Left lung (tissue), 10 donors: ENCODE measurements around the gene GAK. TPM values are rescaled to one million over a fixed set of nuclear protein-coding genes. Genes with fewer than 3 reads are reported as not detected.

ENCODE experiments used
- ATAC-seq: fragments of 200-7000 bp; cut with Tn5 transposase; one replicate; pipeline ENCODE4 v1.9.1; 2020; ENCODE audit warnings: moderate library complexity
- DNase-seq, 4 donors: peaks; one replicate each; pipeline ENCODE4 v3.0.0-alpha.2; 2013 to 2020
- H3K27ac ChIP-seq, 2 donors: fragments of 200-600 bp; sonication (generic) in 1 of 2; one replicate each; pipeline versions ENCODE4 v1.5.0 to v1.8.0; 2020 to 2021
- H3K27me3 ChIP-seq, 2 donors: fragments of 200-600 bp; sonication (generic) in 1 of 2; one replicate each; pipeline versions ENCODE4 v1.5.0 to v1.8.0; 2020 to 2021
- H3K36me3 ChIP-seq, 2 donors: fragments of 200-600 bp; sonication (generic) in 1 of 2; one replicate each; pipeline versions ENCODE4 v1.5.0 to v1.8.0; 2020 to 2021
- H3K4me1 ChIP-seq, 2 donors: fragments of 200-600 bp; one replicate each; pipeline ENCODE4 v1.8.0; 2021
- H3K4me3 ChIP-seq, 2 donors: fragments of 200-600 bp; sonication (generic) in 1 of 2; one replicate each; pipeline versions ENCODE4 v1.5.0 to v1.8.0; 2020 to 2021; ENCODE audit warnings: mild to moderate bottlenecking in 1 of 2
- H3K9me3 ChIP-seq, 2 donors: fragments of 200-600 bp; sonication (generic) in 1 of 2; one replicate each; pipeline versions ENCODE4 v1.5.0 to v1.8.0; 2020 to 2021
- CTCF ChIP-seq, 2 donors: fragments of 200-600 bp; sonication (generic) in 1 of 2; IDR thresholded peaks; one replicate each; pipeline versions ENCODE4 v1.5.0 to v1.8.0; 2021; ENCODE audit warnings: antibody characterized with exemption in 2 of 2
- intact Hi-C, 2 donors: fragments of 100-400 bp; cut with DNase I; formaldehyde crosslinking; loops; one replicate each; pipeline versions ENCODE4 v1.11.2 to v1.14.2; 2022
- polyA plus RNA-seq, 6 donors: library from polyadenylated mRNA; unstranded; fragments of 120-200 nt; gene quantifications; one replicate each; pipeline ENCODE4 v1.2.1, GENCODE V29; 2013; ENCODE audit not compliant: insufficient read length in 6 of 6
- total RNA-seq, 2 donors: library from RNA; stranded (reverse); fragmentation: NEBNext Ultra II Directional; extraction: Animal tissue kit (Norgen Biotek cat#: 25700); gene quantifications; one replicate each; pipeline ENCODE4 v1.2.1, GENCODE V29; 2021
- donor health status: DM: no; HTN: yes; CAD: no.
- donor health status: DM: no; HTN: no; CAD: no.

The GAK gene
- total and polyA plus RNA-seq, 8 donors: 42.7 to 121 (median 50.3) TPM

DNA sequence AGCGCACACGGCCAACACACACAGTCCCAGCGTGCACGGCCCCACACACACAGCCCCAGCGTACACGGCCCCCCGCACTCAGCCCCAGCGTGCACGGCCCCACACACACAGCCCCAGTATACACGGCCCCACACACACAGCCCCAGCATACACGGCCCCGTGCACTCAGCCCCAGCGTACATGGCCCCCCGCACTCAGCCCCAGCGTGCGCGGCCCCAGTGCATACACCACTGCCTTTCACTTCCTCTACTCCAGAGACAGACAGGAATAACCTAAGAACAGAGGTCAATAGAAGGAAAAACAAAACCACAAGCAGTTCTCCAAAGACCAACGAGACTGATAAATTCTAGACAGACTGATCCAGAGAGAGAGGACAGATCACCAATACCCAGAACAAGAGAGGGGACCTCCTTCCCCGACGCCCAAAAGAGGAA, 17.1 kb downstream of the GAK start:
- peaks cover 0 to 31% of the 10 kb centered on the region in 2 donors for H3K36me3 ChIP-seq
- peak overlapping the region in 1 of 2 donors; percentile 26 for H3K27ac ChIP-seq
- no peaks in the 10 kb centered on the region for H3K9me3 ChIP-seq
- ATAC-seq (peak; percentile 54), DNase-seq (peak in 2 of 4 donors; percentile 19 to 64)
- H3K4me1 ChIP-seq: peaks cover 4 to 35% of the 10 kb centered on the region in 2 donors
- intact Hi-C loops: no loop called here
- no peaks in the 10 kb centered on the region for H3K27me3 ChIP-seq
- H3K4me3 ChIP-seq: no peak overlapping the region
- TF ChIP-seq CTCF (IDR thresholded peaks at IDR 0.05): no peak

DNA sequence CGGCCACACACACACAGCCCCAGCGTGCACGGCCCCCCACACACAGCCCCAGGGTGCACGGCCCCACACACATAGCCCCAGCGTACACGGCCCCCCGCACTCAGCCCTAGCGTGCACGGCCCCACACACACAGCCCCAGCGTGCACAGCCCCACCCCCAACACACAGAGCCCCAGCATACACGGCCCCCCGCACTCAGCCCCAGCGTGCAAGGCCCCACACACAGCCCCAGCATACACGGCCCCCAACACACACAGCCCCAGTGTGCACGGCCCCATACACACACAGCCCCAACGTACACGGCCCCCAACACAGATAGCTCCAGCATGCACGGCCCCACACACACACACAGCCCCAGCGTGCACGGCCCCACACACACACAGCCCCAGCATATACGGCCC, 17.6 kb downstream of the GAK start:
- intact Hi-C loops: no loop called here
- DNase-seq (peak in 1 of 4 donors; percentile 23), ATAC-seq (no peak)

GRCh38 chr4:913280-913618, 18.9 kb downstream of the GAK start:
- peak overlapping the region in 1 of 2 donors; percentile 61 for H3K27ac ChIP-seq
- H3K36me3 ChIP-seq: peaks cover 0 to 48% of the 10 kb centered on the region in 2 donors
- DNase-seq: peak in 2 of 4 donors; percentile 11 to 25
- no peak overlapping the region for H3K4me3 ChIP-seq
- TF ChIP-seq CTCF (IDR thresholded peaks at IDR 0.05): no peak
- peaks cover 4 to 26% of the 10 kb centered on the region in 2 donors for H3K4me1 ChIP-seq
- no peaks in the 10 kb centered on the region for H3K9me3 ChIP-seq
- ATAC-seq: no peak
- intact Hi-C loops: no loop called here
- H3K27me3 ChIP-seq: no peaks in the 10 kb centered on the region

More for the DNA sequence above, 17.6 kb downstream of the GAK start:
- H3K27ac ChIP-seq: no peak overlapping the region
- H3K36me3 ChIP-seq: peaks cover 0 to 37% of the 10 kb centered on the region in 2 donors
- H3K9me3 ChIP-seq: no peaks in the 10 kb centered on the region
- TF ChIP-seq CTCF (IDR thresholded peaks at IDR 0.05): no peak
- no peak overlapping the region for H3K4me3 ChIP-seq
- H3K27me3 ChIP-seq: no peaks in the 10 kb centered on the region
- peaks cover 4 to 30% of the 10 kb centered on the region in 2 donors for H3K4me1 ChIP-seq

GRCh38 chr4:912548-913279, 19.4 kb downstream of the GAK start:
- intact Hi-C loops: no loop called here
- Histone ChIP-seq H3K27ac (peak overlapping the region; percentile 65 to 79), H3K36me3 (peaks cover 0 to 53% of the 10 kb centered on the region in 2 donors), H3K9me3 (no peaks in the 10 kb centered on the region), H3K4me1 (peaks cover 4 to 26% of the 10 kb centered on the region in 2 donors), H3K4me3 (no peak overlapping the region), H3K27me3 (no peaks in the 10 kb centered on the region)
- no peak for ATAC-seq
- peak in 2 of 4 donors; percentile 13 to 69 for DNase-seq
- TF ChIP-seq CTCF (IDR thresholded peaks at IDR 0.05): no peak

DNA sequence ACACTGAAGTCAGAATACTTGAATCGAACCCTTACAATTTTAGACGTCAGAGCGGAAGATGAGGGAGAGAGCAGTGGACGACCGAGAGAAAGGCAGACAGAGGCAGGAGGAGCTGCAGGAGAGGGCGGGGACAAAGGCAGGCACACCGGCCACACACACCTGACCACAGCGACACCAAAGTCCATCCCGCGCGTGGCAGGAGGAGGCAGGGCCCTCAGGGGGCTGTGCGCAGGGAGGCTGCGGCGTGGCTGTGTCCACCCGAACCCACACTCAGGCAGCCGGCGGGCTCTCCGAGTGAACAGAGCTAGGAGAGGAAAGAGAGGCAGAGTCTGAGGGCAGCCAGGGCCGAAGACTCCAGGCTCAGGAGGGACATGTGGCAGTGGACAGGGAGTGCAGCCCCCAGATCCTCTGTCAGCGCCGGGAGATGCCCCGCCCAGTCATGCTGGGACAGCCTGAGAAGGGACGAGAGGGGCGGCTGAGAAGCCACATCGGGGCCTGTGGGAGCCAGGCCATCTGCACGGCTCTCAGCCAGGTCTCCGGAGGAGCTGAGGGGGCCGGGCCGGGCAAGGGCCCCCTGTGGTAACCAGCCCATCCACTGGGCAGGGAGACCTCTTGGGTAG, 20.1 kb downstream of the GAK start:
- Histone ChIP-seq H3K27ac (peak overlapping the region; percentile 65 to 79), H3K27me3 (no peaks in the 10 kb centered on the region), H3K9me3 (no peaks in the 10 kb centered on the region), H3K4me1 (peaks cover 4 to 33% of the 10 kb centered on the region in 2 donors), H3K36me3 (peaks cover 0 to 60% of the 10 kb centered on the region in 2 donors), H3K4me3 (no peak overlapping the region)
- TF ChIP-seq CTCF (IDR thresholded peaks at IDR 0.05): no peak
- intact Hi-C loops: no loop called here
- peak in 1 of 4 donors; percentile 80 for DNase-seq
- ATAC-seq: no peak
